HG03378 (cell line): ENCODE data around the gene ESRRB.

ENCODE experiments used
- ATAC-seq: cut with Tn5 transposase; IDR thresholded peaks from one replicate; pipeline ENCODE4 v1.9.1; 2021; ENCODE audit warnings: mild to moderate bottlenecking, moderate library complexity; ENCODE audit not compliant: unreplicated experiment

ESRRB gene

DNA sequence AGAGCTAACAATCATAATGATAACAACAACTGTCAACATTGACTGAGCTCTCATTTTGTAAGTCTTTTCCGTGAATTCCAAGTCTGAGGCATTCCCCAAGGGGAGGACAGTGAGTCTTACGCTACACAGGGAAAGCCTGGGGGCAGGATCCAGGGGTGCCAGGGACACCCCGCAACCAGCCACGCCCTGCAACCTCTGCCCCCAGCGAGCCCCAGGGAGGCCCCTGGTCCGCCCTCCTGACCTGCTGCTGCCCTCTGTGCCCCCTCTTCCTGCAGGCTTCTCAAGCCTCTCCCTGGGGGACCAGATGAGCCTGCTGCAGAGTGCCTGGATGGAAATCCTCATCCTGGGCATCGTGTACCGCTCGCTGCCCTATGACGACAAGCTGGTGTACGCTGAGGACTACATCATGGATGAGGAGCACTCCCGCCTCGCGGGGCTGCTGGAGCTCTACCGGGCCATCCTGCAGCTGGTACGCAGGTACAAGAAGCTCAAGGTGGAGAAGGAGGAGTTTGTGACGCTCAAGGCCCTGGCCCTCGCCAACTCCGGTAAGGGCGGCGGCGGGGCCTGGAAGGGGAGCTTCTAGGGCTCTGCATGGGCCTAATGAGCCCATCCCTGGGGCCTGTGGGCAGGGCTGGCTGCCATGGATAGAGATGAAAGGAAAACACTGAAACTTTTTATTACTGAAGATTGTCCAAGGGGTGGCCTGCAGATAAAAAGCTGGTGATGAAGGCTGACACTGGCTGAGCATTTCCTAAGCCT is 115.4 kb downstream of the ESRRB start:
- no peak for ATAC-seq

DNA sequence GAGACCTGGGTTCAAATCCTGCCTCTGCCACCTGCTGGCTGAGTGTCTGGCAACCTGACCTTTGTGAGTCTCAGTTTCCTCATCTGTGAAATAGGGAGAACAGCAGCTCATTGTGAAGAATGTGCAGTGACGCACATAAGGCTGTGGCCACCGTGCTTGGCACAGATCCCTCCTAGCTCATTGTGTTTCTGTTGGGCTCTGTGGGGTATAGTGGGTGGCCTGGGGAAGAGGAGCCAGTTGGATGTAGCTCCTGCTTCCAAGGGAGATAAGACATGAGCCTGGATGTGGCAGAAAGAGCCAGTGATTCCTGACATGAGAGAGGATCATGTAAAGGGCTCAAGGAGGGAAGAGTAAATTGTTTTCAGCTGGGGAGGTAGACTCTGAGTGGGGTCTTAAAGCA is 120.0 kb downstream of the ESRRB start:
- ATAC-seq: no peak

DNA sequence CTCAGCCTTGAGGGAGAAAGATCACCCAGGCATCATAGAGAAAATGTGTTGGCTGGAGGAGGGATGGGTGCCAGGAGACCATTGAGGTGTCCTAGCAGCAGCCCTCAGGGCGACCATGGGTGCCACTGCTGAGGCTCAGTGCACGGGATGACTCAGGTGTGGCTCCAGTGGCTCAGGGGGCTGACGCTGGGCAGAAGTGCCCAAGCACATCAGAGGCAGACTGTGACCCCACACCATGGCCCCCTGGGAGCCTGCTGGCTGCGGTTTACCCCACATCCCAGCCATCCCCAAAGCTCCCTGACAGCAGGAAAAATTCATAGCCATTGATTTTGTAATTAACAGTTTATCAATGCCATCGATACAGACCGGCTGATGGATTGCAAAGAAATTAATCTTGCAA is 120.7 kb downstream of the ESRRB start:
- ATAC-seq: no peak

DNA sequence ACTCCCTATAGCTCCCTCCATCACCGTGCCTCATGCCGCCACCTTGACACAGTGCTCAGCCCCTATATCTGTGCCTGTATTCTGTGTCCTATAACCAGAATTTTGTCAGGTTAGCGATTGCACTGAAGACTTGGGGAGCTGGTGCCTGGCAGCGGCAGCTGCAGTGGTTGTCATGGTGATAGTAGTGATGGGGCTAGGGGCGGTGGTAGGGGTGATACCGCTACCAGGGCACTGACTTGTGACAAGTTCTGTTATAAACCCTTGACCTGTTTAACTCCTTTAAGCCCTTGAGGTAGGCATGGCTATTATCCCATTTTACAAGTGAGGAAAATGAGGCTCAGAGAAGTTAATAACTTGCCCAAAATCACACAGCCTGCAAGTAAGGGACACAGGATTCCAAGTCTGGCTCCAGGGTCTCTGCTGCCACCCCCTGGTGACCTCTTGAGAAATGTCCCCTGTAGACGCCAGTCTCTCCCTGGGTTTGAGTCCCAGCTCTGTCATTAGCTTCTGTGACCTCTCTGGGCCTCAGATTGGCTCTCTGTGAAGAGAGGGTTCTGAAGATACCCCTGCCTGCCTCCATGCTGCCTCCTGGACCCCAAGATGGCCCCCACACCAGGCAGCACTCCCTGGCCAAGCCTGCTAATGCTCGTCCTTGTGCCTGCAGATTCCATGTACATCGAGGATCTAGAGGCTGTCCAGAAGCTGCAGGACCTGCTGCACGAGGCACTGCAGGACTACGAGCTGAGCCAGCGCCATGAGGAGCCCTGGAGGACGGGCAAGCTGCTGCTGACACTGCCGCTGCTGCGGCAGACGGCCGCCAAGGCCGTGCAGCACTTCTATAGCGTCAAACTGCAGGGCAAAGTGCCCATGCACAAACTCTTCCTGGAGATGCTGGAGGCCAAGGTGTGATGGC is 121.9 kb downstream of the ESRRB start:
- ATAC-seq: no peak

DNA sequence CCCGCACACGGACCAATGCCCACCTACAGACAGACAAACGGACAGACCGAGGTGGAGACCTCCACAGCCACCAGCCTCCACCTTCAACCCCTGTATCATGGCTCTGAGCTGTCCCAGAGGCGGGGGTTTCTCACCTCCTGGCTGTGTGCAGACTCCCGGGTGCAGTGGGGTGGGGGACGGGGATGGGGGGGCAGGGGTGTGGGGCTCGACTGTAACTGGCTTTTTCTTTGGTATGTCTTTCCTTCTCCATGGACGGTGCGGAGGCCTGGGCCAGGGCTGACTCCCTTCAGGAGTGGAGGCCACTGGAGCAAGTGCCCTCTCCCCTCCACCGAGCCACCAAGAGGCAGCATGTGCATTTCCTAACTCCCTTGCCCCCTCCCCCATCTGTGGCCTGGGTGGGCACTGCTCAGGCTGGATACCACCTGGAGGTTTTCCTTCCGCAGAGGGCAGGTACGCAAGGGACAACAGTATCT is 122.6 kb downstream of the ESRRB start:
- ATAC-seq: no peak

DNA sequence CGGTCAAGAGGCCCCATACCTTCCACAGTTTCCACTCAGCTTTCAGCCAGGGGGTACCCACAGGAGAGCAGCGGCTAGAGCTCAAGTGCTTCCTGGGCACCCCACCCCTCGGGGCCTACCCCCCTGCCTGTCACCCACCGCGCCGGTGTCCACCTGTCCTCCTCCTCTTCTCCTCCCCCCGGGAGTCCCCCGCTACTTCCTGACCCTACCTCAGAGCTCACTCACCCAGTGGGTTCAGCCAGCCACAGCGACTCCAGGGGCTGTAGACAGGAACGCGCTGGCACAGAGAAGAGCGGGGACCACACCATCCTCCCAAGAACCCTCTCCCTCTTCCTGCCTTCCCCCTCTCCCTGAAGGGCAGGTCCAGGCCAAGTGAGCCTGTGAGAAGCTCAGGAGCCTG is 123.0 kb downstream of the ESRRB start:
- no peak for ATAC-seq

DNA sequence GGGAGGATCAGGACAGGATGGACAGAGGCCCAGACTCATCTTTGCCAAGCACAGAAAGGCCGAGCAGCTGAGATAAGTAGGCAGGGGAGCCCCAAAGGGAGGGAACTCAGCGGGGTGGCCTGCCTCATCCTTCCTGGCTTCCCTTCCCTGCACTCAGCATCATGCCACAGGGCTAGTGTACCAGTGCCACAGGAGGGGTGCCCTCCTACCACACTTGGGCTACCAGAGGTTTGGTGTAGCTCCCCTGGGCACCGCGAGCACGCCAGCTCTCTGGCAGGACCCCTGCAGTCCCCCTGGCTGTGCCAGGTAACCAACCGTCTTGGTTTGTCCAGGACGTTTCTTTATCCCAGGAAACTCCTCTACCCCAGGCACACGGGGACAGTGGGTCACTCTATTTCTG is 123.5 kb downstream of the ESRRB start:
- ATAC-seq: no peak

DNA sequence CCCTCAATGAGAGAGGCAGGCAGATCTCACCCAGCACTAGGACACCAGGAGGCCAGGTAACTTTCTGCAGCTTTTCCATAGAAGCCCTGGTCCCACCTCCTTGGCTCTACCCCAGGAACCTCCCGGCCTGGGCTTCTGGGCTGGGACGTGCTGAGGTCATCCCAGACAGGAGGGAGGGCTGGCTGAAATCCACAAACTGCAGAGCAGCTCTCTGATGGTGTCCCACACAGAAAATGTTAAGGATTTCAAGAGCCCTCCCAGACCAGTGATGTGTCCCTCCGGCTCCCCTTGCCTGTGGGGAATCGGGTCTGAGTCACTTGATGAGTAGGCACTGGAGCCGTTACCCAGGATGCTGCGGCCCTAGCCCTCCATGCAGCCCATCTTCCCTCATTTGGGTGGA is 124.1 kb downstream of the ESRRB start:
- ATAC-seq: no peak

DNA sequence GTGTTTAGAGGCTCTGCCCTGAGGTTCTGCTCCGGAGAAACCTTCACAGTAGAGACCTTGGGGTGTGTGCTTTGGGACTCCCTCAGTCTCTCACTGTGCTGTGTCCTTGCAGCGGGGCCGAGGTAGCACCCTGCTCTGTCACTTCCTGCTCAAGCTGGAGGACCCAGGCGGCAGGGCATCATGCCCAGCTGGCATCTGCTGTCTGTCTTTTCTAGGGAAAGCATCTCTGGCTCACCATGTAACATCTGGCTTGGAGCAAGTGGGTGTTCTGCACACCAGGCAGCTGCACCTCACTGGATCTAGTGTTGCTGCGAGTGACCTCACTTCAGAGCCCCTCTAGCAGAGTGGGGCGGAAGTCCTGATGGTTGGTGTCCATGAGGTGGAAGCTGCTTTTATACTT is 124.5 kb downstream of the ESRRB start:
- ATAC-seq: no peak

DNA sequence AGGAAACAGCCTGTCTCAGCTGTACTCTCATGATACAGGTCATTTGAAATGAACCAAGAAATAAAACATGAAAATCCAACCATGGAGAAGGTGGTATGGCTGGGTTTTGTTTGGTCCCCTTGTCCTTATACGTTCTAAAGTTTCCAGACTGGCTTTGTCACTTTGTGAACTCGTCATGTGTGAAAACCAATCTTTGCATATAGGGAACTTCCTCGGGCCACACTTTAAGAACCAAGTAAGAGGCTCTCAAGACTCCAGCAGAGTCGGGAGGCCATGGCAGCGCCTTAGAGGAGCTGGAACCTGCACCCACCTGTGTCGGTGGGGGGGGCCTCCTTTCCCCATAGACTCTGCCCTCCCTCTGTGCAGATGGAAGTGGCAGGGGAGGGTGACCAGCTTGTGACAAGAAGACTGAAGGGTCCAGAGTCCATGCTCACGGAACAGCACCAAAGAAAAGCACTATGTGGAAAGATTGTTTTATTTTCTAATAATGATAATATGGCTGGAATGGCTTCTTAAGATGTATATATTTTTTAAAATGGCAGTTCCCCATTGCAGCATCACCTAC is 125.3 kb downstream of the ESRRB start:
- ATAC-seq: no peak

DNA sequence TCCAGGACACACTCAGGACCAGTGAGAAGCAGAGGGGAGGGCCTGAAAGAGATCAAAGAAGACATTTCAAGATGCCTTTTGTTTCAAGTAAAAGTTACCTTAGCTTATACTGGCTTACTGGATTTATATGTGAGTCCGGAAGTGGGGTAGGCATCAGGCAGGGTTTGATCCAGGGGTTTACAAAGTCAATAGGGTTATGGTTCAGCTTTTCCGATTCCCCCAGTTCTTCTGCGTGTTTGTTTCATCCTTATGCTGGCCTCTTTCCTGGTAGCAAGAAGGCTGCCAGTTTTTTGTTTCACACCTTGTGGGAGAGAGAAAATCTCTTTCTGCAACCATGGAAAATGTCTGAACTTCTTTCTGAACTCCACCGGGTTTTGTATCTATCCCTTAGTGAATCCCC is 126.3 kb downstream of the ESRRB start:
- ATAC-seq: no peak

DNA sequence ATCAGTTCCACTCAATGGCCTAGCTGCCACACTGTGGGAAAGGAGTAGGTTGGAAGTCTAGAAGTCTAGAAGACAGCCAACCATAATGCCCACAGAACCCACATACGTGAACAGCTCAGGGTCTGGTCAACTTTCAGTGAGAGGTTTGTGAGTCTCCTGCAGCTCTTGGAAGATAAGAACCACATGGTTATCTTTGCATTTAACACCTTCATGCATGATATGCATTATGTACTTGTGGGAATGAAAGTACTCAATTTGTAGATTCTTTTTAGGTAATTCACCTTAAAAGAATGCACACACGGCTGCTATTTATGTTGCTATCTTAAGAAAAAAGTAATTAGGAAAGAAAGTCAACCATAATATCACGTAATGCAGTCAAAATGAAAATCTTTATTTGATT is 126.7 kb downstream of the ESRRB start:
- ATAC-seq: no peak

DNA sequence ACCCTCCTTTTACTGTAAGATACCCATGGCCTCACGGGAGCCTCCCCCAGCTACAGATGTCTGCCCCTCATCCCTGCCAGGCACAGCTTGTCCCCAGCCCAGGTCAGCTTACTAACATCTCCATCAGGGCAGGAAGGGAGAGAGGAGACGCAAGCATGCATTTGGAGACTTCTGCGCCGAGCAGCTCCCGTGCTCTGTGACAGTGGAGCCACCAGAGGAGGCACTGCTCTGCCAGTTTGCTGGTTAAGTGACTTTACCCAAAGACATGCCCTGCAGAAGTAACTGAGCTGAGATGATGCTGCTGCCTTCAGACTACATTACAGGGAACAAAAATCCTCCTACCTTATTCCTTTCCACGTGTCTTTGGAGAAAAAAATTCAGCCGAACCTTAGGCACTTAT is 133.4 kb downstream of the ESRRB start:
- ATAC-seq: no peak

DNA sequence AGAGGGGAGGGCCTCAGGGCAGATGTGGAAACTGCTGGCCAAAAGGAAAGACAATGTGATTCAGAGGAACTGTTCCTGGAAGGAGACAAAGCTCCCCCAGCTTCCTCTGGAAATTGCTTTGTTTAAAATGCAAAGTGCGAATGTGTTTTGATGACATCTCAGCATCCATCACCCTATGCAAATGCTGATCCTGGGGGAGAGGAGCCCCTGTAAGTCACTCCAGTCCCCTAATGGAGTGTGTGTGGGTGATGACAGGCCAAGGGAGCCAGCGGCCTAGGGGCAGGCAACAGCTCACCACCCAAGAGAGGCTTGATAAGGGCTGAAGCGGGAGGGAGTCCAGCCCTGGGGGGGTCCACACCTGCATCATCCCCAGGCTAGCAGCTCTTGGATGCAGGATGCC is 134.2 kb downstream of the ESRRB start:
- no peak for ATAC-seq

DNA sequence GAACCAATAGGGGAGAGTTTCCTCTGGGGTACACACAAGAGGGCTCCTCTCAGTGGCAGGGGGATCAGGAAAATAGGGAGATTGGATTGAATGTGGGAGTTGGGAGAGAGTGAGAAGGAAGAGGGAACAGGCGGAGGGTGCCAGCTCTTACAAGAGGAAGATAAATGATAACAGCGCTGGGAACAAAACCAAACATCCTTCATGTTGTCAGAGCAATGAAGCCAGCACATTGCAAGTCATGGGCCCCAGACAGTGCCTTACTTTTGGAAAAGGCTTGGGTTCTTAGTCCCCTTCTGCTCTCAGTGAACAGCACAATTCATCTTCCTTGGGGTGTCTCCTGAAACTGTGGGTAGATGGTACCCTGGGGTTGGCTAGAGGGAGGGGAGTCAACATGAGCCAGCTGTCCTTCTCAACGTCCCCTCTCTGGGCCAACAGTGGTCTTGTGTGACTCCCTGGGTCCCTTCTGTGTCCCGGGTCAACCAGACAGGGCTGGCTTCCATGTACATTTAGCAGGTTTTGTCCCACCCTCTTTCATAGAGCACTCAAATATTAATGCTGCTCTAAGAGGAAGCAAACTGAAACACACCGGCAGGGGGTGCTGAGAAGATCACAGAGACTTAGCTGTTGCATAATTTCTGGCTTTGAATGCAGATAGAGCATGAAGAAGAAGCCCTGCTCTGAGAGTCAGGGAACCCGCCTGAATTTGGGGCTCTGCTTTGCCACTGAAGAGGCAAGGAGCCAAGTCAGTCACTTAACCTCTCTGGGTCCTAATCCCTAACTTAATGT is 138.5 kb downstream of the ESRRB start:
- ATAC-seq: no peak

DNA sequence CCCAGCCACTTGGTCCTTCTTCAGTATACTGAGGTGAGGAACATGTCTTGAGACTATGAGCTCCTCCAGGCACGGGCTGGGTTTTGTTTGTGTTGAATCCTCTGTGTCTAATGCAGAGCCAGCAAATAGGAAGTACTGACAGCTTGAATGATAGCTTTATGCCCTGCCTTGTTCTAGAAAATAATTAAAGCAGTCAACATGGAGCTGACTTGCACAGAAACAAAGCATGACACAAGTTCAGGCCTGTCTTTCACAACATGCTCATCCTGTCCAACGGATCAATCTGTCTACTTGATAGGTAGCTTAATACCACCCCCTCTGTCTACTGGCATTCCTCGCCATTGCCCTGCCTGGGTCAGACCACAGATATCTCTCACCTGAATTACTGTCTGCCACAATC is 140.9 kb downstream of the ESRRB start:
- ATAC-seq: no peak

DNA sequence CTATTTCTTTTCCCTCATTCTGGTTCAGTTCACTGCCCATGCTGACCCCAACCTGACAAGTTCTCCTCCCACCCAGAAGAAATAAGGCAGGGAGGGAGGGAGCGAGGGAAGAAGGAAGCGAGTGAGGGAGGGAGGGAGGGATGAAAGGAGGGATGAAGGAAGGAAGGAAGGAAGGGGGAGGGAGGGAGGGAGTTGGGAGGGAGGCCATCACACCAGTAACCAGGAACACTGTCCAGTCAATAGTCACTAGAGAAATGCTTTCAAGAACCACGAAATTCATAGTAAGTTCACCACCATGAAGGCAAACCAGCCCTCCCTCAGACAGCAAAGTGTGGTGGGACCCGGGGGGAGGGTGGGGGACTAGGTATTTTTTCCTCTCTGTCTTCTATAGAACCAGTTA is 142.4 kb downstream of the ESRRB start:
- ATAC-seq: no peak

DNA sequence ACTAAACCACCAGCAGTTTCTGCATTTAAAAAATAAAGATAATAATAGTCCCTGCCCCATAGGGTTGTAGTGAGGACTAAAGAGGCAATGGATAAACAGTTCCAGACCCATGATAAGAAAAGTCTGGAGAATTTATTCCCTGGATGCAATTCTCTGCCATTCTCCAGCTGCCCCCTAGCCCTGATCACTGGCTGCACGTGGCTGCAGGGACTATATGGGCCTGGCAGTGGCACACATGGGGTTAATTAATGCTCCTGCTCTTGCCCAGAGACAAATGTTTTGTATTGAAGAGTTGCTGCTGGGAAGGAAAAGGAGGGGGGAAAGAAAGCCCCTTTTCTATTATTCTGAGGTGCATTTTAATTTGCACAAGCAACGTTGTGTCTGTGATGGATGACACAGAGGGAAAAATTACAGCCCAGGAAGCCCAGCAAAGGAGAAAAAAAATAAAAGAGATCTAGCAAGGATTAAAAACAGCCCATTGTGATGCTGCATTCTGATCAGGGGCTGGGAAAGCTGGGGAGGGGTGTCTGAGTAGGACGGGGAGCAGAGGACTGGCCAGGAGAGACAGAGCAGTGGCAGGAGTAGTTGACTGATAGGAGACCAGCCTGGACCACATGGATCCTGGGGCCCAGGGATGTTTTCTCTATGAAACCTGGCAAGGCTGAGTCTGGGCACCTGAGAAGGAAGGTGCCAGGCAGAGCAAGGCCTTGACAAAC is 149.3 kb downstream of the ESRRB start:
- no peak for ATAC-seq

DNA sequence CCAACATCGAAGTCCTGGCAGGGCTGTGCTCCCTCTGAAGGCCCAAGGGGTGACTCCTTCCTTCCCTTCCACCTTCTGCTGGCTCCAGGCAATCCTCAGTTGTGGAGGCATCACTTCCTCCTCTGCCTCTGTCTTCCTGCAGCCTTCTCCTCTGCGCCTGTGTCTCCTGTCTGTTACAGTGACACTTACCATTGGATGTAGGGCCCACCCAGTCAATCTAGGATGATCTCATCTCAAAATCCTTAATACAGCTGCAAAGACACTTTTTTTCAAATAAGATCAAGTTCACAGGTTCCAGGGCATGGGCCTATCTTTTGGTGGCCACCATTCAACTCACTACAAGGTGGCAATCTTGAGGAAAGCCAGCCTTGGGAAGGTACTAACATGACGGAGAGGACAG is 155.1 kb downstream of the ESRRB start:
- no peak for ATAC-seq

DNA sequence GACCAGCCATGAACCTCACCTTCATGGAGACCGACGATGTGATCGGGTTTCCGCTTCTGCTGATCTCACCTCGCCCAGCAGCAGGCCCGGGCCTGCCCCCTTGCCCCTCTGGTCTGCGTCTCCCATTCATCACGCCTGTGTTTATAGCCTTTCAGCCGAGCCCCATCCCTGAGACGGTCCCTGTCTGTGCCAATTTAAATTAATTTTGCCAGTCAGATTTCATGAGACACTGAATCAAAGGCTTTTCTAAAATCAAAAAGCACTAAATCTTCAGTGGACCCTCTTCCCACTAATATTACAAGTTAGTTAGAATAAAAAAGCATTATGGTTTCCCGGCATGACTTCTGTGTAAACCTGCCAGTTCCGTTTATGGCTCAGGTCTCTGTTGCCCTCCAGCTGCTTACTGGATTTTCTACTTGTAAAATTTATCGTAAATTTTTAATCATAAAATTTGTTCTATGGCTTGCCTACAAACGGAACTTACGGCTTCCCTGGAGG is 155.9 kb downstream of the ESRRB start:
- no peak for ATAC-seq
